IPS DF 4.7 (cell line): Measurements from ENCODE around the gene NDUFA8.
A peak's percentile ranks its signal among the peaks of the same experiment; 100 is the strongest.

Experiments
- DNase-seq: peaks from one replicate; pipeline ENCODE4 v3.0.0-alpha.2; 2013; ENCODE audit warnings: low spot score; ENCODE audit errors: extremely low read depth

NDUFA8 gene

DNA sequence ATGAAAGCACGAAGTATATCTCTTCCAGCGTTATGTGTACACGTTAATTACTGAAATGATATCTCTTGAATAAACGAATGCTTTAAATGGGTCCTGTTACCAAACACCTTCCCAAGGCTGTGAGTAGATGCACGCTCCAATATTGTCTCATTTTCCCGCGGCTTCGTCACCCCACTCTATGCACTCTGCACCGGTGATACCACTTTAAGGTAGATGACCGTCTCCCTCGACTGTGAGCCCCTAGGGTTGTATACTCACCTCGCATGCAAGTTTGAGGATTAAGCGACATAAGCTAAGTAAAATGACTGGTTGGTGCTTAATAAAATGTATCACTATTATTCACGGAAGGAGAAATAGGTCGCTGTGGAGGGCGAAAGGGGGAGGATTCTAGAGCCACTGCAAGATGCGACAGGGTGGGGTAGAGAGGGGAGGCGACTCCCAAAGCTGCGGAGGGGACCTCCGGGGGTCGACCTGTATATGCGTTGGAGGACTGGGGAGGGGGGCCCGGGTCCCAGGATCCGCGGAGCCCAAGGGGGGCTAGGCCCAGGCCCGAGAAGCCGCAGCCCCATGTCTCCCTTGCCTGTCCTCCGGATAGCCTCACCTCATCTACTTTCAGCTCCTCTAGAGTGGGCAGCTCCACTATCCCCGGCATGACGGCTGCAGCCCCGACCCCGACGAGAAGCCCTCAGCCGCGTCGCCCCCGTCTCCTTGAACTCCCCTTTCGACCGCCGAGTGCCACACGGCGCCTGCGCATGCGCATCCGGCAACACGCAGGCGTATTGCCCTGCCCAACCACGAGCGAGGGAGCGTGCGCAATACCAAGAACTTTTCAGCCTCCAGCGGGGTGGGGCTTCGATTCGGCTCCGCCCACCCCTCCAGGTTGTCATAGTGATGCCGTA lies at the start of gene NDUFA8, which contains the start of gene MORN5:
NDUFA8 (minus strand) TSS at position 754 of the 899 bp plus-strand sequence; CDS start at position 652, 102 bp downstream.
MORN5 (plus strand) TSS at position 883 of the 899 bp plus-strand sequence. CDS start 65 bp downstream, outside the sequence.
- DNase-seq = peak; percentile 95

DNA sequence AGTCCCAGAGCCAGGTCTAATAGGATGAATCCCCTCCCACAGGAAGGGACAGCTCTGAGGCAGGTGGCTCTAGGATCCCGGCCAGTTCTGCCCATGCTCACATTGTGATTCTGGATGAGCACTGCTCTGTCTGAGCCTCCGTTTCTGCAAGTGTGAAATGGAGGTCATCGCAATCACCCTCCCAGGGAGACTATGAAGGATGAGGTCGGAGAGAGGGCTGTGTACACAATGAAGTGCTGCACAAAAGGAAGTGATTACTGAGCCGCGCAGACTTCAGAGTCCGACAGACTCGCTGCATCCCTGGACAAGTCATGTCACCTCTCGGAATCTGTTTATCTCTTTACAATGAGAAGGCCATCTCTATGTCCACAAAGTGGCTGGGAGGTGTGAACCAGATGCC lies 47.5 kb upstream of the NDUFA8 start:
- no peak for DNase-seq

DNA sequence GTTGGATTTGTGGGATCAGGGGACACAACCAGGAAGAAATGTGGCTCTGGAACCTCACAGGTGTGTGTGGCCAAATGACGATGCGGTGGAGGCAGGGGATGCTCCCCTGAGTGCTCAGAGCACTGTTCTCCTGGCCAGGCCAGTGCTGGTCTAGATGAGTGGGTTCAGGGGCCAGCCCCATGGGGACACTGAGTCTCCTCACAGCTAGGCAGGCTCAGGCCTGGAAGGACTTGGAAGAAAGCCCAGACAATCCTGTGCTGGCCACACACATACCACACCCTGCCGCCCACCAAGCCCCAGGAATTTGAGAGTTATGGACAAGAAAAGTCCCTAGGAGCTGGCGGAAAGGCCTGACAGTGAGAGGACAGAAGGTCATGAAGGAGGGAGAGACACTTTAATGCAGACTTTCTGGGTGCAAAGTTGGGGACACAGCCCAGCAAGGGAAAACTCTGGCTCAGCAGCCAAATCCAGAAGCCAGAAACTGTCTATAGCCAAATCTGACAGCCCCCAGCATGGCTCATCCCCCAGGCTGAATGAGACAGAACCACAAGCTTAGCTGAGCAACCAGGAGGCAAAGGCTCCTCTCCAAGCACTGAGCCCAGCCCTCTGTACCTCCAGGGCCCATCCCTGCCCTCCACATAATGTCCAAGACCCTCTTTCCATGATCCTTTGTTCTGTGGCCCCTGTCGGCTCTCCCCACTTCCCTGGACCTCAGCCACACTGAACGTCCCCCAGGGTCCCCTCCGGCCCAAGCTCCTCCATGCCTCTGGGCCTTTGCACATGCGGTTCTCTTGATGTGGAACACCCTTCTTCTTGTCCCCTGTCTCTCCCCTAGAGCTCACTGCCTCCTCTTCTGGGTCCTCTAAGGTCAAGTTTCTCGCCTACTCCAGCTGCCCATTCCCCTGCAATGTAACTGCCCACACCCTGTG lies 46.8 kb upstream of the NDUFA8 start:
- DNase-seq = no peak

DNA sequence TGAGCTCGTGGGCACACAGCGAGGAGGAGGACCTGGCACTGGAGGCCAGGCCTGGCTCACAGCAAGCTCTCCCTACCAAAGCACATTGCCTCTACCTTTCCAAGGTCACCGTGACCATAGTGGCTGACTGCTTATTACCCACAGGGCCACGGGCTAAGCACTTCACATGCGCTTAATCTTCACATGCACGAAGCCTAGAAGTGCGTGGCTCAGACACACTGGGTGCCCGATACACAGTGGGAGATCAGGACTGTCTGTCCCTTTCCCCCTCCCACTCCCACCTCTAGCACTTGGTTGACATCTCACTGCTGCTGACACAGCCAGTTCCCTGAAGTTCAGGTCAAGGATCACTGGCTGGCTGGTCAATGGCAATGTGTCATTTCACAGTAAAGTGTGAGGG lies 45.6 kb upstream of the NDUFA8 start:
- DNase-seq = no peak

DNA sequence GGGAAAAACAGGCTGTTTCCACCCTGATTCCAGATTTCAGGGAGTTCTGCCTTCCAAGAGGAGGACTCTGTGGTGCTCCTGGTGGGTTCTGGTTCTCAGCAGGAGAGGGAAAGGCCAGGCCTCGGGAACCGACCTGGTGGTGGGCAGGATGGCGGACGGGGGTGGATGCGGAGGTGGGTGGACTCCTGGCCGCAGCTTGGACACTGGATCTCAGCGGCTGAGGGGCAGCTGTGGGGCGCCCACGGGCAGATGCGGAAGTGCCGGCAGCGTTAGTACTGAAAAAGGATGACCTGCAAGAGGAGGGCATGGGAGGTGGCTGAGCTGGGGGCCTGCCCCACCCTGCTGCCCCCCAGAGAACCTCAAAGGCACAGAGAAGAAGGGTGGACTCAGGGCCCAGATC lies 44.9 kb upstream of the NDUFA8 start:
- no peak for DNase-seq

DNA sequence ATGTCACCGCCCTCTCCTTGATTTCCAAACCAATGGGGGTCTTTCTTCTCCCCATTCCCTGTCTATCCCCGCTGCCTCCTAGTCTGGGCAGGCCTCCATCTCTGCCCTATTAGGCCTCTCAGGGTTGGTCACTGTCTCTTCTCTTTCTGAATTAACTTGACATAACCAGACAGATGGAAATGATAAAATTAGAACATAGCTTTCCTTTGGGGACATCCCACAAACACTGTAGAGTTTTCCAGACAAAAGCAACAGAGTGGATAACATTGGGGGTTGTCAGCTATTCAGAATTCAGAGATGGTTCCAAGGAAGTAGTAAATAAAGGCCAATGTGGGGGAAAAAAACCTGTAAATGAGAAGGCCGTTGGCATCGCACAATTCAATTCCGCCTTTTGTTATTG lies 44.5 kb upstream of the NDUFA8 start:
- DNase-seq = no peak

DNA sequence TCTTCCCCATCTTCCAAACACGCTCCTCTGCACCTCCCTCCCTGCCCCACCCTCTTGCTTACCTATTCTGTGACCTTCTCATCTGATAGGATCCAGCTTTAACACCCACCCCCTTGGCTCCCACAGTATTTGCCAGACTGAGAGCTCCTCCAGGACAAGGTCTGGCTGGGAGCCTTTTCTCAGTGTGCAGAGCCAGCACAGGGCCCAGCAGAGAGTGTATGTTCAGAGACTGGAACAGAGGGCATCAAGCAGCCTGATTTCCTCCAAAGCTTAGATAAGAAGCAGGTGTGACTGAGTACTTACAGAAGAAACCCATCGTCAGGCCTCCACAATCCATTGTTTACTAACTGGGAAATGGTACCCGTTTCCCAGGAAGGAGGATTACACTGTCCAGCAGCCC lies 42.5 kb upstream of the NDUFA8 start:
- no peak for DNase-seq

DNA sequence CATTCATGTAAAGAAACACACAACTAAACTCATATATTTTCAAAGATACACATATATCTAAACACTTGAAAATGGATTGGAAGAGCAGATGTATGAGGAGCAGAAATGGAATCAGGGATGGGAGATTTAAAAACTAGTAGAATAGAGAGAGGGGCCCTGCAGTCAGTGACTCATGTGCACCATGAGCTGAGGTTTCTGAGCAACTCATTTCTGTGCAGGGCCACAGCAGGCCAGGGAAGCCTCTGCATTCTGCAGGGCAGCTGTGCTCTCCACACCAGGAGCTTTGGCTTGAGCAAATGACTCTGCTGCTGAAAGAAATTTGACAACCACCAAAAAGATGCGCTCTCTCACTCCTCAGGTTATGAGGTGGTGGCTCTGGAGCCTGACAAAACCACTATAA lies 42.1 kb upstream of the NDUFA8 start:
- no peak for DNase-seq

DNA sequence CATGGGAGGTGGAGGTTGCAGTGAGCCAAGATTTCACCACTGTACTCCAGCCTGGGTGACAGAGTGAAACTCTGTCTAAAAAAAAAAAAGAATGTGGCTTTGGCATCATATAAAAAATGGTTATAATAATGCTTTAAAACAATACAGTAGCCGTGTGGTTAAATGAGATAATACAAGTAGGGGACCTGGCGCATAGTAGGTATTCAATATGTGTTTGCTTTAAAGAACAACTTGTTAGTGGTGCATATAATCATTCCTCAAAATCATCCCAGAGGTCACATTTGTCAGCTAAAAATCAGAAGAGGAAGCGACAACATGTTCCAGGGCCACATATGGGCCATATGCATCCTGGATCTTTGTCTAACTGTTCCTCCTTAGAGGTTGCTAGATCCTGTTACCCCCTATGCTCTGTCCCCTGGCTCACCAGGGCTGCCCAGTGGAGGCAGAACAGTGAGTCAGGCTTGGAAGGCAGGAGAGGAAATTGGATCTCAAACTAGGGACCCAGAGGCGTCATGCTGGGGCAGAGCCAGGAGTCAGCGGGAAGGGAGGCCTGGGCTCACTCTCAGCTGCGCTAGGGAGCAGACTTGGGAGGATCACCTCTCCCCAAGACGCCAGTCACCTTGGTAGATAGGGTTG lies 41.5 kb upstream of the NDUFA8 start:
- no peak for DNase-seq

DNA sequence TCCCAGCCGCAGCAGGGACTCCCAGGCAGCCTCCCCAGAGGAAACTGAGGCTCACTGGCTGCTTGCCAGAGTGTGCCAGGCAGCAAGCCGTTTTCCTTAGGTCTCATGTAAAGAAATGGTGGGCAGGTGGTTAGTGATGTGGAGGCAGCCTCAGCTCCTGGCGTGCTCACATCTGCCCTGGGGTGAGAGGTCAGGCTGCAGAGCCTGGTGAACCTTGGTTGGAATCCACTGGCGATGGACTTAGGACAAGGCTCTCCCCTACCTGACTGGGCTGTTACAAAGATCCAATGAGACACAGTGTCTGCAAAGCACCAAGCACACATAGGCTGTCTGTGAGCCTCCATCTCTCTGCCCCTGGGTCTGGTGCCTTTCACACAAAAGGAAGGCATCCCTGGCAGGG lies 38.3 kb upstream of the NDUFA8 start:
- no peak for DNase-seq

DNA sequence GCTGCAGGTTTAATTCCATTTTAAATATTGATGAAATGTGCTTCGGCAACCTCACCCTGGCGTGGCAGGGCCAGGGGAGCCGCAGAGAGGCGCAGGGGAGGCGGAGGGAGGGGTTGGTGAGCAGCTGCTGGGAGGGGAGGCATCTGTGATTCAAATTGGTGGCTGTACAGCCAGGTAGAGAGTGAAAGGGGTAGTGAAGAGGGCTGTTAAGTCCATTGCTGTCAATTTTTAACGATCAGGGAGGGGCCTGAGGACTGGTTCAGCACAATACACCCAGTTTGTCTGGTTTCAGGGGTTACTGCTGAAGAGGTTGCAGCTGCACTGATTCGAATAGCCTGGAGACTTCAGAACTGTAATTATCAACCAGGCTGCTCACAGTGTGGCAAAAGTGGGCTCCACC lies 37.8 kb upstream of the NDUFA8 start:
- no peak for DNase-seq

DNA sequence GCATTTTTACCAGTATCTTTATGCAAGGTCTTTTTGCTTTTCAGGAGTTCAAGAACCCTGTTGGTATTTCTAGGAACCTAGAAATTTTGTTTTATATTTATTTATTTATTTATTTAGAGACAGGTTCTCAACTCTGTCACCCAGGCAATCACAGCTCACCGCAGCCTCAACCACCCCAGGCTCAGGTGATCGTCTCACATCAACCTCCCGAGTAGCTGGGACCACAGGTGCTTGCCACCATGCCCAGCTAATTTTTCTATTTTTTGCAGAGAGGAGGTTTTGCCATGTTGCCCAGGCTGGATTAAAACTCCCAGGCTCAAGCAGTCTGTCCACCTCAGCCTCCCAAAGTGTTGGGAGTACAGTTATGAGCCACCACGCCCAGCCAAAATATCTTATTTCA lies 36.3 kb upstream of the NDUFA8 start:
- no peak for DNase-seq

DNA sequence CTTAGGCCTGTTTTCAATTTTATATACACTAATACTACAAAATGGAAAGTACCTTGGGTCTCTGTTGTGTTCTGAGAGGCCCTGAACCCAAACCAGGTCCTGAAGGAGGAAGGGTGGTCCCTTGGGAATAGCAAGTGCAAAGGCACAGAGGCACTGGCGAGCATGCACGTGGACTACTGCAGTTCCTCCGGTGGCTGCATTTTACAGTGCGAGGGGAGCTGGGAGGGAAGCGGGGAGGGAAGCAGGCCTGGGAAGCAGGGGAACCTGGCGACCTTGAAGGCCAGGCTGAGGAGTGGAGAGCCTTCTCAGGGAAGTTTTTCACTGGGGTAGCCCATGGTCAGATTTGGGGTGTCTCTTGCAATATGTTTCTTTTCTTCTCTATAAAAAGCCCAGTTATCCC lies 34.1 kb upstream of the NDUFA8 start:
- DNase-seq = no peak

DNA sequence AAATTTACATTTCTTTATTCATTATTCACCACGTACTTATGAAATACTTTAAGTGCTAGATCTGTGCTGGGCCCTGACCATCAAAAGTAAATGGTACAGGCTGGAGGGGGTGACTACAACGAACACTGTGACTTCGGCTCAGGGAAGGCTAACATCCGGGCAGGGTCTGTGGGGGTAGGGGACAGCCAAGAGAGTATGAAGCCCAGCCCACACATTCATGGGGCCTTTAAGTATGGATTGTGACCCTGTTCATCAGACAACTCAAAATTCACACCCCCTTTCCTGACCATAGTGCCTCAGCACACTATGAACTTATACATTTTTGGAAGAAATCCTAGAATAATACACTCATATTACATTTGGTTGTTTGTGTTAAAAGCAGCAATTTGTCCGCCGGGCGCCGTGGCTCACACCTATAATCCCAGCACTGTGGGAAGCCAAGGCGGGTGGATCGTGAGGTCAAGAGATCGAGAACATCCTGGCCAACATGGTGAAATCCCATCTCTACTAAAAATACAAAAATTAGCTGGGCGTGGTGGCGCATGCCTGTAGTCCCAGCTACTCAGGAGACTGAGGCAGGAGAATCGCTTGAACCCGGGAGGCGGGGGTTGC lies 33.4 kb upstream of the NDUFA8 start:
- no peak for DNase-seq

DNA sequence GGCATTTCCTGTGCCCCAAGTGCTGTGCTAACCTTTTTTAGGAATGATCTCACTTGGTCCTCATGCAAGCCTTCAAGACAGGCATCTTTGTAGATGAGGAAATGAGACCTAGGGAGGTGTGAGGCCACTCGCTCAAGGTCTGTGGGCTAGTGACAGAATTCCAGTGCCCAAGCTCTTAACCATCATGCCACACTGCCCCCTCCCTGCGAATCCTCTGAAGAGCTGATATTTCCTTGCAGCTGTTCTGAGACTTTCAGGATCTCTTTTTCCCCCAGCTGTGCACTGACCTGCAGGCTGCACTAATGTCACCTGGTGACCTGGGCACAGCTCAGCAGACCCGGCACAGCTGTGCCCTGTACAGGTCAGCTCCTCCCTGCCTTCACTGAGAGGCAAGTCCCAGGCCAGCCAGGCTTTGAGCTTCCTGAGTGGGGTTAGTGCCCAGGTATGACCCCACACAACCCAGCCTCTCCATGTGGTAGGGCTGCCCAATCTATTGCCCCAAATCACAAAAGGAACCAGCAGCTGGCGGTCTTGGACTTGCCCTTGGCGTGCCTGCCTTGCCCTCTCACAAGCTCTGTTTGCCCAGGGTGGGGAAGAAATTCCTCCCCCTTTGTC lies 32.8 kb upstream of the NDUFA8 start:
- no peak for DNase-seq

DNA sequence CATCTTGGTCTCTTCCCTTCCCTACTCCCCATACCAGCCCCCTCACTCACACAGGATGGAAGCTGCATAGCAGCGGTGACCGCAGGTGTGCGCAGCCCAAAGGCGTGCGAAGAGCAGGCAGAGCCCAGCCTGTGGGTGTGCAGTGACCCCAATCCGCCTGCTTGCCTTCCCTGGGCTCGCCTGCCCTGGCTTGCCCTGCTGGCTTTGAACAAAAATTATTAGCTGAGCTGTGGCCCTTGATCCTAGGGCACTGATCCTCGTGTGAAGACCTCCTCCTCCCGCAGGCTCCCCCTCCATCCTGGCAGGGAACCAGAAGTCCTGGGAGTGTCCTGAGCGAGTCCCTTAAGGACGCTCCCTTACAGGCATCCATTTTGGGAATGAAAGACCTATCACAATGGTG lies 32.0 kb upstream of the NDUFA8 start:
- DNase-seq = no peak

DNA sequence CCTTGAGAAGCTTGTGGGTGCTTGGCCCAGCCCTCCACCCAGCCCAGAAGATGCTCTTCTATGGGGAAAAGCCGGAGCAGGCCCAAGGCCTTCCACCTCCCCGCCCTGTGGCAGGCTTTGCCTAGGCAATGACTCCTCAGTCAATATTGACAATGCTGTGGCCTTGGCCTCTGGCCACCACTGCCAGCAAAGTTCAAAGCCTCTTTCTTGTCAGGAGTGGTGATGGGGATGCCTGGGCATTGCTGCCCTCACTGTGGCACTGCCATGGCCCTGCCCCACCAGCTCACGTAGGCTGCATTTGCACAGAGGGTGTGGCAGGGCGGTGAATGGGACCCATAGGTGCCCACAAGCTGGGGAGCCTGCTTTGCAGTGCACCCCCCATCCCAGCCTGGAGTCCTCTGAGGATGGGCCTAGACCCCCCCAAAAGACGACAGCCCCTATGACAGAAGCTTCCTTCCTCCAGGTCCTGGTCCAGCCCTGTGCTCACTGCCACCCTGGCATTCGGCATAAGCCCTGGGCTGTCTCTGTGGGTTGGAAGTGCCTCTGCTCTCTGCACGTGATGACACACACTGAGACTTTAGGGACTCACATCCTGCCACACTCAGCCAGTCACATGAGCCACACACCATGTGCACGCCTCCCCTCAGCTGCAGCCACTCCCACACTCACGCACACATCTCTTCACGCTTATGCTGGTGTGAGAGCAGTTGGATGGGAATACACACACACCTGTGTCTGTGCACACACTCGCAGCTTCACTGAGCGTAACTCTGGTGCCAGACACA lies 31.2 kb upstream of the NDUFA8 start:
- DNase-seq = no peak

DNA sequence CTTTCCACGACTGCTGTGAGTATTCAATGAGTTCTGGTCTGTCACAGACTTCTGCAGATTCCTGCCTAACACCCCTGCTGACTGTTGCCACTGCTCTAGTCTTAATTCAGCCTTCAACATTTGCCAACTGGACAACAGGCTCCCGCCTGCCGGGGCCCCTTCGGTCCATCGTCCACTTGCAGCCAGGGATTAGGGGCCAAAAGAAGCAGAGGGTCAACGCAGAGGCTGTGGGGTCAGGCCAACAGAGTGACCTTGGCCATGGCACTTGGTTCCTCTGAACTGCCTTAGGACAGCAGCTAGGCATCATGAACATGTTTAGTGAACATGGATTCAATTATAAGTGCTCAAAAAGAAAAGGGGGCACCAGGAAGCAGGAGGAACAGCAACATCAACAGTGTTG lies 28.8 kb upstream of the NDUFA8 start:
- DNase-seq = no peak

DNA sequence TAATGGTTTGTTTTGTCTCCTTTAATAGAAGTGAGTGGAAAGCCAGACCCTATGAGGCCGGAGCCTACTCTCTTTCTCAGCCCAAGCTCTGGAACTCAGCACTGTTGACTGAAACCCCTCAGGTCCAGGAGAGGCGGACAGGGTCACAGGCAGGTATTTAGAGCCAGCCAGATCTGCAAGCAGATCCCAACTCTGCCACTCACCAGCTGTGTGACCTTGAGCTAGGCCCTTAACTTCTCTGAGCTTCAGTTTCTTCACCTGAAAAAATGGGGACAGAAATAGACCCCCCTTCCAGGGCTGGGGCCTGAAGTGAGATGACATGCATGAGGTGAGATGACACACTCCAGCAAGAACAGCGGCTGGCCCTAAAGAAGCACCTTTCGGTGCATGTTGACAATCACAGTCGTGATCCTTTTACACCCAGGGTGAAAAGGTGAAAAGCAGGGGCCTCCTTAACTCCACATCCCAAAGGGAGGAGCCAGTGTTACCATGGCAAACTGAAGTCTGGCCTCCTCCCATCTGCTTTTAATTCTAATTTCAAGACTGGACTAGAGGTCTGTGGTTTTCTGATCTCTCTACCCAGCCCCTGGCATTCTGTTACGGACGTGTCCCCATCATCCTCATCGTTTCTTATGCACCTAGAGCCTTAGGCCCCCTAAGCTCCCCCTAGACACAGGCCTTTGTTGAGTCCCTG lies 27.3 kb upstream of the NDUFA8 start:
- no peak for DNase-seq
